ENCODE data around the gene PZP.

- TF ChIP-seq EP300 (IDR thresholded peaks at IDR 0.05; ENCODE audit: low read depth in 2 of 2, low read length in 2 of 2), result no peak
- TF ChIP-seq EP300 (CRISPR knock-in tag; IDR thresholded peaks at IDR 0.05; ENCODE audit: borderline replicate concordance), result no peak
- TF ChIP-seq ZNF740 (CRISPR knock-in tag; IDR thresholded peaks at IDR 0.05), result no peak
- no peak for TF ChIP-seq ETV6 (CRISPR knock-in tag; conservative IDR thresholded peaks at IDR 0.05)
- no peak for TF ChIP-seq HMGXB4 (CRISPR knock-in tag; IDR thresholded peaks at IDR 0.05; ENCODE audit: borderline replicate concordance in 1 of 2, low read depth in 1 of 2)
- TF ChIP-seq MTA3 (CRISPR knock-in tag; IDR thresholded peaks at IDR 0.05), result no peak
- TF ChIP-seq CTCF (CRISPR knock-in tag; IDR thresholded peaks at IDR 0.05), result no peak
- no peak for TF ChIP-seq ATF6 (CRISPR knock-in tag; conservative IDR thresholded peaks at IDR 0.05)
These were observed 80.7 kb downstream of the PZP start for GRCh38 chr12:9127484-9127883.
